Keratinocyte (primary cell): Measurements from ENCODE around the gene ENO4. TPM values are rescaled to one million over a fixed set of nuclear protein-coding genes. Genes with fewer than 3 reads are reported as not detected.

Experiments
- DNase-seq: peaks from one replicate; pipeline ENCODE4 v3.0.0-alpha.2; 2011; ENCODE audit warnings: low read depth, missing footprints, low spot score
- FAIRE-seq: peaks from 2 replicates; lab custom pipeline; 2011; peaks lifted over from hg19 to GRCh38; lab: Jason Lieb, UNC
- H2AFZ ChIP-seq: 2 replicates; pipeline ENCODE4 v1.6.0; 2012; ENCODE audit warnings: low read length, control low read depth, inconsistent platforms; ENCODE audit not compliant: control insufficient read depth
- H3K27ac ChIP-seq: 2 replicates; pipeline ENCODE4 v1.5.1; 2011; ENCODE audit warnings: low read length; ENCODE audit not compliant: control insufficient read depth, insufficient read depth
- H3K27me3 ChIP-seq: 3 replicates; pipeline ENCODE4 v1.6.0; 2011; ENCODE audit warnings: low read length; ENCODE audit not compliant: control insufficient read depth, insufficient read depth; ENCODE audit errors: extremely low read depth
- H3K36me3 ChIP-seq, 2 experiments: 2 replicates in 1 of 2; 3 replicates in 1 of 2; pipeline ENCODE4 v1.5.1; 2011; ENCODE audit warnings: low read length in 2 of 2, mild to moderate bottlenecking in 1 of 2; ENCODE audit not compliant: control insufficient read depth in 2 of 2, insufficient read depth in 2 of 2; ENCODE audit errors: extremely low read depth in 1 of 2
- H3K4me1 ChIP-seq: 3 replicates; pipeline ENCODE4 v1.5.1; 2011; ENCODE audit warnings: low read length; ENCODE audit not compliant: control insufficient read depth, insufficient read depth; ENCODE audit errors: extremely low read depth
- H3K4me2 ChIP-seq: 3 replicates; pipeline ENCODE4 v1.6.0; 2011; ENCODE audit warnings: low read depth, low read length; ENCODE audit not compliant: control insufficient read depth, insufficient read depth; ENCODE audit errors: extremely low read depth
- H3K4me3 ChIP-seq, 3 experiments: fragments of 200-600 bp in 1 of 3; sonication (generic) in 1 of 3; 2 replicates in 2 of 3; 3 replicates in 1 of 3; pipeline ENCODE4 v1.5.1; 2011 to 2016; ENCODE audit warnings: low read length in 3 of 3, mild to moderate bottlenecking in 3 of 3, control low read depth in 2 of 3, inconsistent platforms in 1 of 3, low read depth in 1 of 3, mixed read lengths in 1 of 3, mixed run types in 1 of 3, moderate library complexity in 1 of 3; ENCODE audit not compliant: control insufficient read depth in 2 of 3, insufficient read depth in 2 of 3; ENCODE audit errors: extremely low read depth in 1 of 3
- H3K79me2 ChIP-seq: 2 replicates; pipeline ENCODE4 v1.6.0; 2012; ENCODE audit warnings: low read length; ENCODE audit not compliant: control insufficient read depth, insufficient read depth
- H3K9ac ChIP-seq: 3 replicates; pipeline ENCODE4 v1.6.0; 2011; ENCODE audit warnings: low read length; ENCODE audit not compliant: control insufficient read depth, insufficient read depth; ENCODE audit errors: extremely low read depth
- H3K9me1 ChIP-seq: 3 replicates; pipeline ENCODE4 v1.6.0; 2011; ENCODE audit warnings: low read length; ENCODE audit not compliant: control insufficient read depth, insufficient read depth; ENCODE audit errors: extremely low read depth
- H3K9me3 ChIP-seq: 2 replicates; pipeline ENCODE4 v1.5.1; 2012; ENCODE audit warnings: low read depth, low read length; ENCODE audit not compliant: control insufficient read depth
- H4K20me1 ChIP-seq: 3 replicates; pipeline ENCODE4 v1.6.0; 2011; ENCODE audit warnings: low read length; ENCODE audit not compliant: control insufficient read depth, insufficient read depth; ENCODE audit errors: extremely low read depth
- EZH2 ChIP-seq: IDR thresholded peaks from one replicate; pipeline ENCODE4 v1.6.1; 2012; ENCODE audit warnings: inconsistent platforms, mild to moderate bottlenecking, low read length, moderate library complexity
- dilution Hi-C: fragments of 300-500 bp; cut with MboI; formaldehyde crosslinking; loops from one replicate; pipeline ENCODE4 v1.7.0; 2020; ENCODE audit warnings: low sequenced_read_pairs; ENCODE audit not compliant: extremely low pct_ligation_motif_present
- polyA plus RNA-seq, 5 experiments: library from polyadenylated mRNA; depleted of rRNA in 3 of 5; stranded (reverse) in 3 of 5; stranded (forward) in 1 of 5; unstranded in 1 of 5; fragments of >200 nt; gene quantifications; 1 replicate in 1 of 5; 2 replicates in 3 of 5; 3 replicates in 1 of 5; pipeline versions ENCODE4 v1.2.1 to v1.2.3, GENCODE V29; 2011 to 2012; ENCODE audit warnings: missing spikeins in 2 of 5, low read depth in 1 of 5, low replicate concordance in 1 of 5
- TF ChIP-seq, protein P1 (sequence below), 3 experiments: IDR thresholded peaks in 1 of 3; conservative IDR thresholded peaks in 1 of 3; optimal IDR thresholded peaks in 1 of 3; 2 replicates in 2 of 3; 3 replicates in 1 of 3; pipeline versions ENCODE3 to v1.5.1; 2011; ENCODE audit warnings: low read length in 3 of 3, mild to moderate bottlenecking in 3 of 3, moderate library complexity in 2 of 3, control low read depth in 1 of 3, inconsistent platforms in 1 of 3; ENCODE audit not compliant: insufficient read depth in 2 of 3; ENCODE audit errors: extremely low read depth in 1 of 3

Gene ENO4
- polyA plus RNA-seq, 1 donor (not counting 4 experiments of a cell fraction or from before 2014, with no cell fraction given) = 0.35 TPM

DNA sequence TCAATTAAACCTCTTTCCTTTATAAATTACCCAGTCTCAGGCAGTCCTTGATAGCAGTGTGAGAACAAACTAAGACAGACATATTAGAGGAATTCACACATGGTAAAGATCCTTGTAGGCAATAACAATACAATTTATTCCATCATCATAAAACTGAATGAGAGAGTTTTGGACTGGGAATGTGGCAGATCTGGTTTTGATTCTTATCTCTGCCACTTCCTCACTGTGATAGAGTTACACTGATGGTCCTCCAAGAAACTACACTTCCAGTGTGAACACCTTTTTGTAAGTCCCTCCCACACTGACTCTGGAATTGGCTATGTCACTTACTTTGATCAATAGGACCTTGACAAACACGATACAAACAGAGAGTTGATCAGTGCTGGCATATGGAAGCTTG is 2.9 kb downstream of the ENO4 start:
- Histone ChIP-seq H3K27me3 (no peaks in the 10 kb centered on the region), H3K27ac (no peak overlapping the region), H3K4me2 (no peak overlapping the region), H3K79me2 (no peaks in the 10 kb centered on the region), H3K36me3 (no peaks in the 10 kb centered on the region), H2AFZ (no peak overlapping the region), H3K9ac (no peak overlapping the region), H4K20me1 (no peaks in the 10 kb centered on the region), H3K9me3 (no peaks in the 10 kb centered on the region), H3K4me1 (peaks cover 15% of the 10 kb centered on the region), H3K4me3 (no peak overlapping the region), H3K9me1 (no peaks in the 10 kb centered on the region)
- no peak for TF ChIP-seq EZH2
- TF ChIP-seq, protein P1, sequence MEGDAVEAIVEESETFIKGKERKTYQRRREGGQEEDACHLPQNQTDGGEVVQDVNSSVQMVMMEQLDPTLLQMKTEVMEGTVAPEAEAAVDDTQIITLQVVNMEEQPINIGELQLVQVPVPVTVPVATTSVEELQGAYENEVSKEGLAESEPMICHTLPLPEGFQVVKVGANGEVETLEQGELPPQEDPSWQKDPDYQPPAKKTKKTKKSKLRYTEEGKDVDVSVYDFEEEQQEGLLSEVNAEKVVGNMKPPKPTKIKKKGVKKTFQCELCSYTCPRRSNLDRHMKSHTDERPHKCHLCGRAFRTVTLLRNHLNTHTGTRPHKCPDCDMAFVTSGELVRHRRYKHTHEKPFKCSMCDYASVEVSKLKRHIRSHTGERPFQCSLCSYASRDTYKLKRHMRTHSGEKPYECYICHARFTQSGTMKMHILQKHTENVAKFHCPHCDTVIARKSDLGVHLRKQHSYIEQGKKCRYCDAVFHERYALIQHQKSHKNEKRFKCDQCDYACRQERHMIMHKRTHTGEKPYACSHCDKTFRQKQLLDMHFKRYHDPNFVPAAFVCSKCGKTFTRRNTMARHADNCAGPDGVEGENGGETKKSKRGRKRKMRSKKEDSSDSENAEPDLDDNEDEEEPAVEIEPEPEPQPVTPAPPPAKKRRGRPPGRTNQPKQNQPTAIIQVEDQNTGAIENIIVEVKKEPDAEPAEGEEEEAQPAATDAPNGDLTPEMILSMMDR (optimal IDR thresholded peaks at IDR 0.05 in 1 of 3, IDR thresholded peaks at IDR 0.05 in 1 of 3, conservative IDR thresholded peaks at IDR 0.05 in 1 of 3; ENCODE audit: extremely low read depth in 1 of 3, insufficient read depth in 2 of 3, low read length in 3 of 3) = no peak
- dilution Hi-C loops = no loop called here
- no peak for DNase-seq
- no peak for FAIRE-seq

DNA sequence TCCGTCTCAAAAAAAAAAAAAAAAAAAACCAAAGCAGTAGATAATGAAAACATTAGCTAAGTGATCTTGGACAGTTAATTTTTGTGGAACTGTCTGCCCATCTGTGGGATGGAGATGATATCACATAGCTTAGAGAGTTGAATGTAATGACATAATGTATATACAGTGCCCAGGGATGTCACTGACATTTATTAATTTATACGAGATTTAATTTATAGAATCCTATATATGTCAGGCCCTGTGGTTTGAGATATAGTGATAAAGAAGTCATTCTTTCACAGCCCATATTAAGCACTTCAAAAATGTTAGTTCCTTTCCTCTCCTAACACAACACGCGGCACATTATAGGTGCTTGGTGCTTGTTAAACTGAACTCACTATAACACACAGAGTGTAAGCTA is 4.0 kb downstream of the ENO4 start:
- H3K9me3 ChIP-seq = no peaks in the 10 kb centered on the region
- no peaks in the 10 kb centered on the region for H4K20me1 ChIP-seq
- H3K9ac ChIP-seq = no peak overlapping the region
- no peak for FAIRE-seq
- H3K4me3 ChIP-seq = no peak overlapping the region
- H3K27me3 ChIP-seq = no peaks in the 10 kb centered on the region
- no peaks in the 10 kb centered on the region for H3K9me1 ChIP-seq
- H3K4me1 ChIP-seq = peaks cover 12% of the 10 kb centered on the region
- no peak for TF ChIP-seq EZH2
- TF ChIP-seq, protein P1 (optimal IDR thresholded peaks at IDR 0.05 in 1 of 3, IDR thresholded peaks at IDR 0.05 in 1 of 3, conservative IDR thresholded peaks at IDR 0.05 in 1 of 3; ENCODE audit: extremely low read depth in 1 of 3, insufficient read depth in 2 of 3, low read length in 3 of 3) = no peak
- H2AFZ ChIP-seq = no peak overlapping the region
- H3K36me3 ChIP-seq = no peaks in the 10 kb centered on the region
- DNase-seq = no peak
- dilution Hi-C loops = no loop called here
- H3K4me2 ChIP-seq = no peak overlapping the region
- H3K27ac ChIP-seq = no peak overlapping the region
- H3K79me2 ChIP-seq = no peaks in the 10 kb centered on the region
